Effector CD8-positive, alpha-beta T cell (primary cell): Measurements from ENCODE around the gene CACNA1C.

Experiments
- DNase-seq: peaks from one replicate; lab custom pipeline; 2025; lab: John Stamatoyannopoulos, UW

CACNA1C gene

DNA sequence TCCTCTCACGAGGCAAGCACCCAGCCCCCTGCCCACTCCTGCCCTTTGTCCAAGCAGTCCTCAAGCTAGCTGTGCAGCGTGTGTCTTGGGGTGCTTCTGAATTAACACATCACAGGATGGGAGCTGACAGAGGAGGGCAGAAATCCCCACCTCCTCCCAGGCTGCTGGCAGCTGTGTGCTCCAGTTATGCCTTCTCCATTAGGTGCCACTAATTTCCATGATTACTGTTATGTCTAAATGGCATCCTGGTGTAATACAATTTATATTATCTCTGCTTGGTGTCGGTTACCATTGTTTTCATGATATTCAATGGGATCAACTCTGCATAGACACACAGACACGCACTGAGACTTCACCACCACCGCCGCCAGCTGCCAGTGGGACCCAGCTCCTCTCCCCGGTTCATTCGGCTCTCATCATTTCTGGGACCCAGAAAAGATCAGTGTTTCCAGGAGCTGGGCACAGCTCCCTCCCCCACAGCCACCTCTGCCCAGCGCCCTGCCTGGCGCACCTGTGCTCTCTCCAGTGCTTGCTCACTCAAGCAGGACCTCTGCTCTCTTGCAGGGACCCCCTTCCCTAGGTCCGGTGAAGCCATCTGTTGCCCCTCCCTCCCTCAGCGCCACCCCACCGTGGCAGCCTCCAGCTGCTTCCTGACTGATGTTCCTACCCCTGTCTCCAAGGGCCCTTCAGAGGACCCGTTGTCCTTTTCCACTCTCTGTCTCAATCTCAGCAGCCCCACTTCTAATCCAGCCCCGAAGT lies 574.5 kb downstream of the CACNA1C start:
- no peak for DNase-seq

GRCh38 chr12:2627835-2628191 lies 575.0 kb downstream of the CACNA1C start:
- DNase-seq, result no peak

DNA sequence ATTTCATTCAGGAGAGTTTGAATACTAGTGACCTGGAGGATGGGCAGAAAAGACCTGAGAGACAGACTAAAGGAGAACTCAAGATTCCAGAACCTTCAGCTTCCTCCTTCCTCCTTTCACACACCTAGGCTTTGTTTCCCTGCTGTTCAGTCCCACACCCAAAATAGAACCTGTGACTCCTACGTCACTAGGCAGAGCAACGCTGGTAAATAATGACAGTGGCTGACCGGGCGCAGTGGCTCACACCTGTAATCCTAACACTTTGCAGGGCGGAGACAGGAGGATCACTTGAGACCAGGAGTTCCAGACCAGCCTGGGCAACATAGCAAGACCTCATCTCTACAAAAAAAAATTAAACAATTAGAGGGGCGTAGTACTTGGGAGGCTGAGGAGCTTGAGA lies 575.6 kb downstream of the CACNA1C start:
- no peak for DNase-seq

- no peak for DNase-seq
Measured at GRCh38 chr12:2629051-2629450, 576.3 kb downstream of the CACNA1C start.

GRCh38 chr12:2631653-2632350 lies 579.0 kb downstream of the CACNA1C start:
- no peak for DNase-seq

- DNase-seq, result no peak
Measured at GRCh38 chr12:2633176-2633824, 580.5 kb downstream of the CACNA1C start.

DNA sequence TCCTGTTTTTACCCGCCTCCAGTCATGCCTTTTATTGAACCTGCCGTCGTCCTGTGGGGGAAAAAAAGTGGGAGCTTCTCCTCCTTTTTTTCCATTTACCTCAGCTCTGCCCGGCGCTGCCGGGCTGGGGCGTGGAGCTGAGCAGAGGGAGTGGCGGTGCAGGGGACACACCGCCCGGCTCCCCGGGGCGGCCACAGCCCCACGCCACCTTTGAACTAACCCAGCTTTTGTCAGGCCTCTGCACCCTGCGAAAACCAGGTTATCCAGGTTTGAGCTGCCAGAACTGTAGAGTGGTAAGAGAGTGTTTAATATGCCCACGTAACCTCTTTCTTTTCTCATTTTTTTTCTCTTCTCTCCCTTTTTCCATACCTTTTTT lies 581.0 kb downstream of the CACNA1C start:
- DNase-seq, result no peak

GRCh38 chr12:2634471-2634870 lies 581.7 kb downstream of the CACNA1C start:
- no peak for DNase-seq

- DNase-seq, result no peak
Measured at GRCh38 chr12:2636741-2637340, 584.1 kb downstream of the CACNA1C start.

DNA sequence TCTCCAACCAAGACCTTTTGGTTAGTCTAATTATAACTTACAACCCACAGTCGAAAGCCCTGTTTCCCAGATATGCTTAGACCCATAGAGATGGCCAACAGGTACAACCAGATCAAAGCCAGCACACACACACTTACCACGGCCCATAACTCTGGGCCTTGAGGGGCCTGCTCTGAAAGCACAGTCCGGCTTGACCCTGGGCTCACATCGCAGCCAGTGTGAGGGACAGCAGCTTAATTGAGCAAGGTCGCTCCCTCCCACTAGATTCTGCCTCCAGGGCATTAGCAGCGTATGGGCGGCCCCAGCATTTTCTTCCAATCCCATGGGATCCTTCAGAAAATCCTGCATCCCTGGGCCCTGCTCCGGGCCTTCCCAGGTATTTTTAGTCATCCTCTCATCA lies 584.6 kb downstream of the CACNA1C start:
- no peak for DNase-seq

- no peak for DNase-seq
Measured at GRCh38 chr12:2638273-2639019, 585.7 kb downstream of the CACNA1C start.

GRCh38 chr12:2639020-2639298 lies 586.2 kb downstream of the CACNA1C start:
- no peak for DNase-seq

DNA sequence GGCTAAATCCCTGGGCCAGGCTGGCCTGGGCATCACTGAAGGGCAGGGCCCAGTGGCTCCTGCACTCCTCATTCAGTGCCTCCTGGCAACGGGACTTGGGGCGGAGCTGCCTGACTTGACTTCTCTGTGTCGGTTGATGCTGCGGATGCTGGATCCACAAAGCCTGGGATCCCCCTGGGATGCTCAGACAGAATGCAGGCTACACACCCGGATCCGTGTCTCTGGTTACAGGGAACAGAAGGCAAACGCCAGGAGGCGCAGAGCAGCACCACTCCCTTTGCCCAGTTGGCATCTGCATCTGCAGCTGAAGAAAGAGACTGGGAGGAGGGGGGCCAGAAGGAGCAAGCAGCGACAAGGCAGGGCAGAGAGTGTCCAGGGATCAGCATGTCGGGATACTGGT lies 587.5 kb downstream of the CACNA1C start:
- DNase-seq, result no peak

DNA sequence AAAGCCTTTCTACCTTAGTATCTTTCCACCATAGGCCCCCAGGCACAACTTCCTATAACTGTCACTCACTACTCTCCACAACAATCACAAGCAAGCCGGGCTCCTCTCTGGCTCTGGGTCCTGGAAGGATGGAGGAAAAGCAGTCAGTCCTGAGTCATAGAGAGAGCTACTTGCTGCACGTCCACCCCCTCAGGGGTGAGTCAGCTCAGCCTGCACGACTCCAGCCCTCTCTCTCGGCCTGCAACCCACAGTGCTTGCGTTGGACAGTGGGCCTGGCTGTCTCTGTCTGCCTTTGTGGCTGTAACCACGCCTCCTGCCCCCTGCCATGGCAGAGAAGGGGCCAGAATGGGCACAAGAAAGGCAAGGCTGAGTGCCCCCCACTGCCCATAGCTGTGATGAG lies 587.9 kb downstream of the CACNA1C start:
- no peak for DNase-seq

DNA sequence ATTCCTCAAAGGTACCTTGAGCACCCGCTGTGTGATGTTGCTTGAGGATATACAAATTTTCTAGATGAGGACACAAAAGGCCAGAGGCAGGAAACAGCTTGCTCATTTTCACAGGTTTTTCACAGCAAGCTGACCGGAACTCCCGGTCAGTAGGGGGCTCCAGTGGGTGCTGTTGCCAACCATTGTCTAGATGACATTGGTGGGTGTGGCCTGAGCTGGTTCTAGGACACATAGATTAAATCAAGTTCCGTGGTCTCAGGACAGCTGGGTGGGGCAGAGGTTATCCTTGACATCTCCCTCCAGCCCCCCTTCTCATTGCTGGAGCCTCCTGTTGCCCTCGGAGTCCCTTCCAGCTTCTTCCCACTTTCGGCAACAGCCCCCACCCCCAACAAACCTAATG lies 588.4 kb downstream of the CACNA1C start:
- DNase-seq, result no peak

- no peak for DNase-seq
Measured at GRCh38 chr12:2641761-2642160, 589.0 kb downstream of the CACNA1C start.

GRCh38 chr12:2642176-2642892 lies 589.5 kb downstream of the CACNA1C start:
- DNase-seq, result no peak

- no peak for DNase-seq
Measured at GRCh38 chr12:2642896-2643425, 590.2 kb downstream of the CACNA1C start.

- no peak for DNase-seq
Measured at GRCh38 chr12:2643576-2644135, 590.9 kb downstream of the CACNA1C start.

GRCh38 chr12:2644683-2645405 lies 592.1 kb downstream of the CACNA1C start:
- no peak for DNase-seq
